Kidney tubule cell (primary cell): ENCODE data around the gene IFIT1B.
"Not testable (repeated sequence)": the region's sequence is repeated elsewhere in the genome, so short reads cannot be mapped to it uniquely, and the experiment has no call there.

Experiments
- DNase-seq: peaks from one replicate; pipeline ENCODE4 v3.0.0-alpha.2; 2018; ENCODE audit warnings: low spot score

Gene IFIT1B

GRCh38 chr10:89377705-89378637, at the start of gene IFIT1B:
Gene IFIT1B (plus strand): TSS chr10:89378056. CDS start chr10:89378136, 80 bp downstream.
- DNase-seq: no peak

GRCh38 chr10:89329151-89329550, 48.7 kb upstream of the IFIT1B start:
- DNase-seq: no peak

GRCh38 chr10:89330014-89330413, 47.8 kb upstream of the IFIT1B start:
- DNase-seq: peak; percentile 27

DNA sequence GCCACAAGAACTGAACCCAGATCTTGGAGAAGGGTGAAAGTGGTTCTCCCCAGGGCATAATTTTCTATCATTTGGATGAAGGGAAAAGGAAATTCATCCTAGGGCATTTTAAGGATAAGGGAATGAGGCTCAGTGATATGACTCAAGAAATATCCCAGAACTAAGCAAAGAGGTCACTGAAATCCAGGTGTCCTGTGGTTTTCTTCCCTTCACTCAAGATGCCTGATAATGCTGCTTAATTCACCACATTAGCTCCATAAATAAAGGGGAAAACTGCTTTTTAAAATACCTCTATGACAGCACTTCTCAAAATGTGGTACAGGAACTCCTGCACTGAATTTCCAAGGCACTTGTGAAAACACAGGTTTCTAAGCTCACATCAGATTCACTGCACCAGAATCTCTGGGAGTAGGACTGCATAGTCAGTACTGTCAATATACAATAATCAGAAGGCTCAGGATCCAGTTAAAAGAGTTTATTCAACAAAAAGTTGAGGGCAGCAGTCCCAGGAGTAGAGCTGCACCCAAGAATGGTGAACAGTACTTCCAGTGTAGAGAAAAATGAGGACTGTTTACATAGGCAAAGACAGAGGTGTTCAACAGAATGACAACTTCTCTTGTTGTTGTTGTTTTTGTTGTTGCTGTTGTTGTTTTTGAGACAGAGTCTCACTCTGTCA, 47.2 kb upstream of the IFIT1B start:
- DNase-seq: no peak

DNA sequence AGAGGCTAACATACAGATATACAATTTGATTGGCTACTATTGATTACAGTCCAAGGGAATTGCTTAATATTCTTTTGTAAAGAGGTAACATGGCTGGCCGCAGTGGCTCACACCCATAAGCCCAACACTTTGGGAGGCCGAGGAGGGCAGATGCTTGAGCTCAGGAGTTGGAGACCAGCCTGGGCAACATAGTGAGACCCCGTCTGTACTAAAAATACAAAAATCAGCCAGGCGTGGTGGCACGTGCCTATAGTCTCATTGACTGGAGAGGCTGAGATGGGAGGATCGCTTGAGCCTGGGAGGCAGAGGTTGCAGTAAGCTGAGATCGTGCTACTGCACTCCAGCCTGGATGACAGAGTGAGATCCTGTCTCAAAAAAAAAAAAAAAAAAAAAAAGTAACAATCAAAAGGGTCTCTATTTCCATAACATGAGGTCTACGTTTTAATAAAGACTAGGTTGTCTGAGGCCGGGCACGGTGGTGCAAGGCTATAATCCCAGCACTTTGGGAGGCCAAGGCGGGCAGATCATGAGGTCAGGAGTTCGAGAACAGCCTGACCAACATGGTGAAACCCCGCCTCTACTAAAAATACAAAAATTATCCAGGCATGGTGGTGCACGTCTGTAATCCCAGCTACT, 46.3 kb upstream of the IFIT1B start:
- not testable (repeated sequence) for DNase-seq

DNA sequence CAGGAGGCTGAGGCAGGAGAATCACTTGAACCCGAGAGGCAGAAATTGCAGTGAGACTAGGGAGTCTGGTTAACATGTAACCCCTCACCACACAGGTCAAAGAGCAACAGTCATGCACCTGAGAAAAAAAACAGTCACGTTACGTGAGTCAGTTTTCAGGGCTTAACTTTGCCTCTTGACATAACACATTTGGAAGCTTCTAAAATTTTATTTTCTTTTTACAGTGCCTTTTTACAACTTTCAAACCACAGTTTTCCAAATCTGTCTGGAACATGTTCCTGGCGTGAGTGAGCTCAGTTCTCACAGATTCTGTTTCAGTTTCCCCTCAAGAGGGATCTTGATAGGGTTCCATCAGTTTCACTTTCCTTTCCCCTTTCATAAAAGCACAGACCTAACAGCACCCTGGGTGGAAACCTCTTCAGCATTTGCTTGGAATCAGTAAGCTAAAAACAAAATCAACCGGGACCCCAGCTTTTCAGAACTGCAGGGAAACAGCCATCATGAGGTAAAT, 45.7 kb upstream of the IFIT1B start:
- DNase-seq: peak; percentile 78

DNA sequence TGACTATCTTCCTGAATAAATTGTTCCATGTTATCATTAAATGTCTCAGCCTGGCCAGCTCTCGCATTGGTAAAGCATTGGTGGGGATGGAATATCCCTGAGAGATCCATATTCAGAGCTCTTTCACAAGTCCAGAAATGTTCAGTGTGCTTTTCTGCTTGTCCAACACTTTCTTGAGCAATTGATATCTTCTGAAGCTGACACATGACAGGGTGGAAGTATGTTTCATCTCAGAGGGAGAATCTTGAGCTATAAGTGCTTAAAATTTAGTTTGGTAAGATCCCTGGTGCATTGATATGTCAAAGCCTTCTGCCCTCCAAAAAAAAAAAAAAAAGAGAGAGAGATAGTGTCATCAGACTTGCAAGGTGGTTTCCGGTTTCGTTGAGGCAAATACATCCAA, 42.6 kb upstream of the IFIT1B start:
- DNase-seq: no peak

- no peak for DNase-seq
Observed at GRCh38 chr10:89336241-89336640, 41.6 kb upstream of the IFIT1B start.

DNA sequence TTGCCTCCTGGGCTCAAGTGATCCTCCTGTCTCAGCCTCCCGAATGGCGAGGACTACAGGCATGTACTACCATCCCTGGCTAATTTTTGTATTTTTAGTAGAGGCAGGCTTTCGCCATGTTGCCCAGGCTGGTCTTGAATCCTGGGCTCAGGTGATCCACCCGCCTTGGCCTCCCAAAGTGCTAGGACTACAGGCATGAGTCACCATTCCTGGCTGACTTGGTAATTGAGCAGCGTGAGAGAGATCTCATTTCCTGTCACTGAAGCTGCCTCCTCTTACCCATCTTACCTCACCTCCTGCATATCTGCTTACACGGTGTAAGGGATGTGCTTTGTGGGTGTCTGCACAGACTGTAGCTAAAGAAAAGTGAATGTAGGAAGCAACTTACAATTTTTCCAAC, 40.4 kb upstream of the IFIT1B start:
- peak; percentile 93 for DNase-seq

- DNase-seq: no peak
Observed at GRCh38 chr10:89338713-89339112, 39.1 kb upstream of the IFIT1B start.

GRCh38 chr10:89339875-89340274, 38.0 kb upstream of the IFIT1B start:
- no peak for DNase-seq

DNA sequence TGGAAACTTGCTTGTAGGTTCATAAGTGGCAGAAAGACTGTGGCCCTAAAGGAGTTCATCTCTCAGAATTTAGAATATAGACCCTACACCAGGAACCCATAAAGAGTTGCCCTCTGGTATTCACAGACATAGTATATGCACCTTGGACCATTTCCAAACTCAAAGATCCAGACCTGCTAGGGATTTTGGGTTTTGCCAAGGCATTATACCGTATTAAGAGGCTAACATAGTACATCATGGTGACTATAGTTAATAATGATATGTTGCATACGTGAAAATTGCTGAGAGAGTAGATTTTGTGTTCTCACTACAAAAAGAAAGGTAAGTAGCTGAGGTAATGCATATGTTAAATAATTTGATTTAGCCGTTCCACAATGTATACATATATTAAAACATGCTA, 36.2 kb upstream of the IFIT1B start:
- no peak for DNase-seq

DNA sequence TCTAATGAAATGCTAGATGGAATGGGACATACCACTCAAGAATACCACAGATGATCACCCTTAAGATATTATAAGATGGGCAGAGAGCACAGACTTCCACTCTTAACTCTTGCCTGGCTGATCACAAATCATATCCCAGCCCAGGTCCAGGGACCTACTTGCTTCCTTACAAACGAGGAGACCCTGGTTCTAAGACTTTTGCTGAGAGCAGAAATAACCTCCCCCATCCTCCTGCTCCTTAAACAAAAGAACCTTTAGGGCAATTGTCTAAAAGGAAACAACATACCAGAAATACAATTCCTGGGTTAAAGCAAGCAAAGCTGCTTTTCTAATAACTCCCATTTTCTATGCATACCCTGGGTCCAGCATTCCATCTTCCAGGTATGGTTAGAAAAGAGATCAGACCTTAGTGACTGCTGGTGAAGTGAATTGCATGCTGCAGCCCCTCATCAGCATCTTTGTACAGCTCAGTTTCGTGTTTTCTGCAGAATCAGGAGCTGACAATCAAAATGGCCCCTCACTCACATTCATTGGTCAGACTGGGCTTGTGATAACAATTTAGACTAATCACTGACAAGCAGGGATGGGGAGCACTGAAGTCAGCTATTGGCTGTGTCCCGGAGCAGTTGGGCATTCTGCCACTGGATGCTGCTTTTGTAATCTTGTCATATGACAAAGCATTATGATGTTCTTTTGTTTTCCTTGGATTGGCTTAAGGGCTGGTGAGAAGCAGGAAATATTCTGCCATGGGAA, 35.5 kb upstream of the IFIT1B start:
- DNase-seq: peak; percentile 72

DNA sequence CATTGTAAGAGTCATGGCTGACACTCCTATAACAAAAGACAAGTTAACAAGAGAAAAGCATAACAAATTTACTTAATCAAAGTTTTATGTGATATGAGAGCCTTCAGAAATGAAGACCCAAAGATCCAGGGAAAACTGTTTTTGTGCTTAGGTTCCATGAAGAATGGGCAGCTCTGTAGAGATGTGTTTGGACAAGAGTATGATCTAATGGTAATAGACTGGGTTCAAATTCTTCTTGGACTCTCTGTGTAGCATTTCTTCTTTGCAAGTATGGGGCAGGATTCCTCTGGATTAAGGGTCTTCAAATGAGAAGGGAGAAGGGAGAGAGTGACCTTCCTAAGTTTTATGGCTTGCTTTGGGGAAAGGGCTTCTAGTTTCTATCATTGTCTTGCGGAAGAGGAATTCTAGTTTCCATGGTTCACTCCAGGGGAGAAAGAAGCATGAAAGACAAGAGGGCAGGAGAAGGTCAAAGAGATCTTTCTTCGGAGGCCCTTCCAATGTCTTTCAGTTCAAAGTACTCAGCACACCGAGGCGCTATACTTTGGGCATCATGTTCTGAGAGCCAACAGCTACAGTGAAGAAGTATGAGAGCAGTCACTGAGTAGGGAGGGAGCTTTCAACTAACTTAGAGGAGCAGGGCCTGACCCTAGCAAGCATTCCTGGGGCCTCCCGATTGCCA, 34.6 kb upstream of the IFIT1B start:
- no peak for DNase-seq

DNA sequence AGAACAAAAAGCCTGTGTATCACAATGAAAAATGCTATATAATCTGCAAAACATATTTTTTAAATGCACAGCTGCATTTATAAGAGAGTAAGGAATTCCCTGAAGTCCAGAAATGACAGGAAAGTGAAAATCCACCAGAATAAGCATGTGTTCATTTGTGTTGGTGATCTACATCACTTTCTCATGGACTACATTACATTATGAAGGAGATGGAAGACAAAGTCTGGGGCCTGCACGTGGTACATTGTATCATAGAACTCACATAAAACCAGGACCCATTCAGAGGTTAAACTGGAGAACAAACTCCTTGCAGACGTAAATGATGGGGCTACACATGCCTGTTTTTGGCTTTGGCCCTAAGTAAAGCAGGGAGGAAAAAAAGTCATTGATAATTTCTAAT, 33.7 kb upstream of the IFIT1B start:
- no peak for DNase-seq

DNA sequence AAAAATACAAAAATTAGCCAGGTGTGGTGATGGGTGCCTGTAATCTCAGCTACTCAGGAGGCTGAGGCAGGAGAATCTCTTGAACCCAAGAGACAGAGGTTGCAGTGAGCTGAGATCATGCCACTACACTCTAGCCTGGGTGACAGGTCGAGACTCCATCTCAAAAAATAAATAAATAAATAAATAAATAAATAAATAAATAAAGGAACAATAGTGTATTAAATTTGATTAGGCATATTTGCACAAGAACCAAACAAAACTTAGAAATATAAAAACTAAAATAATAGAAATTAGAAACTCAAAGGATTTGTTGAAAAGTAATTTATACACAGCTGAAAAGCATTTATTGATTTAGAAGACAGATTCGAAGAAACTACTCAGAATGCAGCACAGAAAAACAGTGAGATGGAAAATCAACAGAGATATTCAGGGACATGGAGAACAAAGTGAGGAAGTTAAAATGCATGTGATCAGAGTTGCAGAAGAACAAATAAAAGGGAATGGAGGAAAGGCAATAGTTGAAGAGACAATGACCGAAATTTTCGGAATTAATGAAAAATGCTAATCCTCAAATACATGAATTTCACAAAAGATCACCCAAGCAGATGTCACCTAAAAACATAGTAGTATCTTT, 32.4 kb upstream of the IFIT1B start:
- no peak for DNase-seq

DNA sequence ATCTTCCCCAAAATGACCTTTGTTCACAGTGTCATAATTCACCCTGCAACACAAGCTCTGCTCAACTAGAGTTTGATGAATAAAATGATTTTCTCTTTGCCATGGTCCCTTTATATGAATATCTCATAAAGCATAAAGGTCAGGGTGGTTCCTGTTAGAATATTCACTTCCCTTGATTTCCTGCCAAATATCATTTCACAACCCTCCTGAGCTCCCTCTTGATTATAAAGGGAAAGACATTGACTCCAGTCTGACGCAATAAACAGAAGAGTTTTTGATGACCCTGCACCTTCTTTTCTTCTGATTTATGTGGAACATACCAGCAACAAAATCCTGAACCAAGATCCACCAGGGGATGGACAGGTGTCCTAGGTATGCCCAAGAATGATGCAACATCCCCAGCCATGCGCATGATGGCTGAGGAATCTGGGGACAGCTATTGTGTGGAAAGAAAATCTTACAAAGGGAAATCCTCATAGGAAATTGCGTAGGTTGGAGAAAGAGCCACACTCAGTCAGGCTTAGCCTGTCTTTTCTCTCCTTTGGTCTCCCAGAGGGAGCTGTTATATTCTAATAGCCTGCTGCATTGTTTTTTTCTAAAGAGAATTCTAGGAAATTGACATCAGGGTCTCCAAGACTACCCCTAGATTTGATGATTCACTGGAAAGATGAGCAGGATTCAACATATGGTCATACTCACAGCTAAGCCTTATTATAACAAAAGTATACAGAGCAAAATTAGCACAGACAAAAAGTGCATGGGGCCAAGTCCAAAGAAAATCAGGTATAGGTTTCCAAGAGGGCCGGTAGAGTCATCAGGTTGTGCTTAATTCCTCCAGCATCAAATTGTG, 31.2 kb upstream of the IFIT1B start:
- DNase-seq: no peak

DNA sequence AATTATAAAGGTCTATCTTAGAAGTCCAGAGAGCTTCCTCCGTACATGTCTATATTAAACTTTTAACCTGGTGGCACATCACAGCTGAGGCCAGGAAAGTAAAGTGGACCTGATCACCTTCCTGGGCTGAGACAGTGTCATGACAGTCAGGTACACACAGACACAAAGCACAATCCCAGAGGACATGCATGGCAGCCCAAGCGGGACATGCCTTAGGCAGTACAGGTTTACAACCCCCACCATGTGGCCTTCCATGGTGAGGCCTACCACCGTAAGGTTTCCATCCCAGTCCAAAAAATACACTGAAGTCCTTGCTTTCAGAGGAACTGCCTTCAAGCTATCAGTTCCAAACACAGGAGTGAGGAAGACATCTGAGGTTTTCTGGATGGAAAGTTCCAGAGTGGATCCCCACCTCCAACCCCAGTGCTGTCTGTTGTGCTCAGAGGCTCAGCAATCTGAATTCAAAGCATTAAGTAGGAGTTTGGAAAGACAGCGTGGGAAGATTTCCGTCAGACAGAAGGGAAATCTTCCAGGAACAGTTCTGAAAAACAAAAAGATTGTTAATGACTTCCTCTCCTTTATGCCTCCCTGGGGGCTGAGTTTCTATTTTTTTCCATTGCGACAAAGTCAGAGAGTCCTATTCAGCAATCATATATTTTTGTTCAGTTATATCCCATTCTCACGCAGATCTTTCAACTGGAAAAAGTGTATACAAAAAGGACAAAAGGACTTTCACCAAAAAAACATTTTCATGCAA, 30.0 kb upstream of the IFIT1B start:
- DNase-seq: peak; percentile 73

DNA sequence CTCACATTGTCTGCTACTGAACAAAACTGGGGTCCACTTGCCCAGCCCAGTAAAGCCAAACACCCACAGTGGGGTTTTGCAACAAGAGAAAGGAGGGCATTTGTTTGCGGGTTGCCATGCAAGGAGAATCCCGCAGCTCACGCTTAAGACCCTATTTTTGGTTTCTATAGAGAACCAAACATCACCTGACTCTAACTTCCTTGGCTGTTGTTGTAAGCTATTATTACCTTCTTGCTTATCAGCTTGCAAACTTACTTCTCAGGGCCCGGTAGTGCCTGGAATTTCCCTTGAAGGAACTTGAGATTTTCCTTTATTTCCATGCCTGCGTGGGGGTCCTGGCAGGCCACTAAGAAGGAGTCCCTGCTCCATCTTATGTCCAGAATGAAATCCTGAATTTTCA, 29.4 kb upstream of the IFIT1B start:
- no peak for DNase-seq
